Measurements from ENCODE around the gene CTRB1.

DNA sequence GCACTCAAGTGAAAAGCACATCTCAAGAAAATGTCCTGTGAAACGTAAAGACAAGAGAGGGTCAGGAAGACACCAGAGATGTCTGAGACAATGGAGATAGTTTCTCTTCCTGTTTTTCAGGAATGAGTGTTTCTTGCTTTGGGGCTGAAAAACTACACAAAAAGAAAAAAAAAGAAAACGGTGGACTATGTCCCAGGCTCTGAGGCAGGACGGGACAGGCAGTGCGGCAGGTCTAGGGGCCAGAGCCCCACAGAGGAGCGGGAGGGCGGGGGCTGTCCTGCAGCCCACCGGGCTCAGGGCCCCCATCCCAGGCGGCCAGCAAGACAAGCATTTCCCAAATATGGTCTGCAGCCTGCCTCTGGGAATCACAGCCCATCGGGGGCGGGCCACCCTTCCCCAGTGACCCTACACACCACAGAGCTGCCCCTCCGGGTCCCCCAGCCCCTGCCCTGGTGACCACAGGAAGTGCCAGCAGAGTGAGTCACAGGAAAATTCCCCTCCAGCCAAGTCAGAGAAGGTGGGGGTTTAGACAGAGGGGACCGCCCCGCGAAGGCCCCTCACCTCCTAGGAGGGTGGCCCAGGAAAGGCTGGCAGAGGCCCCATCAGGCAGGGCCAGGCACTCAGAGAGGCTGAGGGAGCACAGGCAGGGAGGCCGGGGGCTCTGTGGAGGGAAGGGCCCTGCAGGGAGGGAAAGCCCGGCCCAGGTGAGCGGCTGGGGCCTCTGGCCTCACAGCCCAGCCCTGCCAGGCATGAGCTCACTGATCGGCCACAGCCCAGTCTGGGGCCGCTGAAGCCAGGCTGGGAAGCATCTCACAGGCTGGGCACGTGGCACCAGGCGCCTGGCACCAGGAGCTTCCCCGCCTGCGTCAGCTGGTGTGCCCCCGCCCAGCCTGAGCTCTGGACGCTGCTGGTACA is 26.3 kb downstream of the CTRB1 start:
- TF ChIP-seq, protein P1, sequence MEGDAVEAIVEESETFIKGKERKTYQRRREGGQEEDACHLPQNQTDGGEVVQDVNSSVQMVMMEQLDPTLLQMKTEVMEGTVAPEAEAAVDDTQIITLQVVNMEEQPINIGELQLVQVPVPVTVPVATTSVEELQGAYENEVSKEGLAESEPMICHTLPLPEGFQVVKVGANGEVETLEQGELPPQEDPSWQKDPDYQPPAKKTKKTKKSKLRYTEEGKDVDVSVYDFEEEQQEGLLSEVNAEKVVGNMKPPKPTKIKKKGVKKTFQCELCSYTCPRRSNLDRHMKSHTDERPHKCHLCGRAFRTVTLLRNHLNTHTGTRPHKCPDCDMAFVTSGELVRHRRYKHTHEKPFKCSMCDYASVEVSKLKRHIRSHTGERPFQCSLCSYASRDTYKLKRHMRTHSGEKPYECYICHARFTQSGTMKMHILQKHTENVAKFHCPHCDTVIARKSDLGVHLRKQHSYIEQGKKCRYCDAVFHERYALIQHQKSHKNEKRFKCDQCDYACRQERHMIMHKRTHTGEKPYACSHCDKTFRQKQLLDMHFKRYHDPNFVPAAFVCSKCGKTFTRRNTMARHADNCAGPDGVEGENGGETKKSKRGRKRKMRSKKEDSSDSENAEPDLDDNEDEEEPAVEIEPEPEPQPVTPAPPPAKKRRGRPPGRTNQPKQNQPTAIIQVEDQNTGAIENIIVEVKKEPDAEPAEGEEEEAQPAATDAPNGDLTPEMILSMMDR (IDR thresholded peaks at IDR 0.05; ENCODE audit: extremely low read depth in 1 of 2, insufficient read depth in 1 of 2, low read depth in 1 of 2, low read length in 2 of 2), result no peak
- TF ChIP-seq POLR2AphosphoS5 (IDR thresholded peaks at IDR 0.05; ENCODE audit: insufficient read depth, low read depth, low read length) (peak; percentile 93), EZH2 (IDR thresholded peaks at IDR 0.05; ENCODE audit: borderline replicate concordance, low read depth, low read length, severe bottlenecking) (no peak), POLR2A (IDR thresholded peaks at IDR 0.05; ENCODE audit: low read depth, low read length) (peak; percentile 74)
- TF ChIP-seq, protein P2, sequence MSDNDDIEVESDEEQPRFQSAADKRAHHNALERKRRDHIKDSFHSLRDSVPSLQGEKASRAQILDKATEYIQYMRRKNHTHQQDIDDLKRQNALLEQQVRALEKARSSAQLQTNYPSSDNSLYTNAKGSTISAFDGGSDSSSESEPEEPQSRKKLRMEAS (IDR thresholded peaks at IDR 0.05; ENCODE audit: insufficient read depth, insufficient read length), result peak; percentile 77

Data from endothelial cell of umbilical vein (primary cell).